Activated CD4-positive, CD25-positive, alpha-beta regulatory T cell treated with anti-CD3 and anti-CD28 coated beads, Interleukin-2, amount 50 U/mL, for 24 hours (primary cell): Measurements from ENCODE around the gene CKAP5.

Source experiments
- ATAC-seq, 2 donors: fragments of 150-1000 bp; cut with Tn5 transposase; one replicate each; pipeline ENCODE4 v1.10.0; 2021; ENCODE audit warnings: mild to moderate bottlenecking in 1 of 2, moderate library complexity in 1 of 2

Gene CKAP5

DNA sequence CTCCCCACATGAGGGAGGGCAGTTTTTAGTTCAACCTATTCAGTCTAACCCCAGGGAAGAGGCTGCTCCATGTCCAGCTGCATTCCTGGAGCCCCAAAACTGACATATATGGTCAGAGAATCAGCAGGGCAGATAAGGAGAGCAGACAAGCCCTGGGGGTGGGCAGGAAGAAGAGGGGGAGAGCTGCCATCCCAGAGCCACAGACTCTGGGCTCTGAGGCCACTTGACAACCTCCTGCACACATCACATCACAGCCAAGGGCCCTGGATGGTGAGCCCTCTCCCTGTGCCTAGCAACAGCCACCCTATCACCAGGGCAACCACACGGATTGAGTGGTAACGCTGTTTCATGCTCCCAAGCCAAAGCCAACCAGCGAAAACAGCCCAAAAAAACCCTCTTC is 148.8 kb downstream of the CKAP5 start:
- ATAC-seq = no peak

DNA sequence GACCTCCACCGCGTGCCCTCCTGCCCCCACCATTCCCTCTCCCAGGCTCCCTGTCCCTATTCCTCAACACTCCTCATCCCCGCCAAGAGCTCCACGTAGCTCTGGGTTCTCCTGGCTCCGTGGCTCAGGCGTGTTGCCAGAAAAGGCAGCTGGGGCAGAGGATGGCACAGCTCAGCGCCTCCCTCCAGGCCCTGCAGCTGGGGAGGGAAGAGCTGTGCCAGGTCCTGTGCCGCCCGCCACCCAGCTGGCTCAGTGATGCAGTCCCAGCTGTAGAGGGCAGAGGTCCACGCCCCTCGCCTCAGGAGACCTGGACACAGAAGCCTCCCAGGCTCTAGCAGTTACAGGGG is 149.9 kb downstream of the CKAP5 start:
- ATAC-seq = no peak

DNA sequence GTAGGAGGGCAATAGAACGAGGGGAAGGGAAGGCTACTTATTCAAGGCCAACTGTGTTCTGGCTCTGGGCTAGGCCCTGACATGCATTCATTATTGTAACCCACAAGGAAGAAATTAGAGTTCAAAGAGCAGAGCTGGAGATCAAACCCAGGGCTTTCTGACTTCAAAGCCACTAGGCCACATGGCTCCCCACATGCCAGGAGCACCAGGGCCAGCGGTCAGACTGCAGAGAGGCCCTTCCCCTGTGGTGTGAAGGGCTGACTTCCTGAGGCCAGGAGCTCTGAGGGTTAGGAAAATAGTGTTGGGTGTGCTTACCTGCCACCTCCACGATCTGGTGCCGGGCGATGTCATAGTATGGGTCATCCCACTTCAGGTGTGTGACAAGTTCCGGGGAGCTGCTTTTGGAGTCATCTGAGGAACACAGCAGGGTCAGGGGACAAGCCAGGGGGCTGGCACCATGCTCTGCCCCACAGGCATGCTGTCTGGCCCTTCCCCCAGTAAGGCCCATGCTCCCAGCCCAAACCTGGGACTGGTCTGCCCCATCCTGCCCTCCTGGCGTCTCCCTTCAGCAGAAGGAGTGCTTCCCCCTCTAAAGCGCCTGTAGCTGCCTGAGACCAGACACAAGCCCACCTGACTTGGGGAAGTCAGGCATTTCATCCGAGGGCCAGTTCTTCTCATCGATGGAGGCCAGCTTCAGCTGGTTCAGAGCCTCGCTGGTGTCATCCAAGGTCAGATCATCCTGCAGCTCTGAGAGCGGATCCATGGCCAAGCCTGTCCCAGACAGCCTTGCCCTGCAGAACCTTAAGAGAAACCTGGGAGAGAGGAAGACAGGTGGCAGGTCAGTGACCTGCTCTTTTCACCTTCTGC is 150.5 kb downstream of the CKAP5 start:
- ATAC-seq = no peak

GRCh38 chr11:46694607-46695006 is 151.5 kb downstream of the CKAP5 start:
- ATAC-seq = no peak

DNA sequence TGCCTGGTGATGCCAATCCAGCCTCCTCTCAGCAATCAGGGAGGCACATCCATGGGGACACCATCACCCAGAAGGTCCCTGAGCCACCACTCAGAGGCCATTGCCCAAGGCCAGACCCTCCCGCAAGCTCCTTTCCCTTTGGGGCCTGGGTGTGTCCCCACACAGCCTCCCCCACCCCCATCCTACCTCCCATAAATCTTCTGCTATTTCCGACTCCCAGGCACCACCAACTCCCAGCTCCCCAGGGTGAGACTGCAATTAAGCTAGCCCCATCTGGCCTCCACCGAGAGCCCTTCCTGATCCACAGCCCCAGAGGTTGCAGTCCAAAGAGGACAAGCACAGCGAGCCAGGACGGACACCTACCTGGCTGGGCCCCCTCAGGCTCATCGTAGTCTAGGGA is 152.0 kb downstream of the CKAP5 start:
- no peak for ATAC-seq

GRCh38 chr11:46693597-46694012 is 152.5 kb downstream of the CKAP5 start:
- no peak for ATAC-seq
